ENCODE results near the gene GPR107.

GPR107 gene

DNA sequence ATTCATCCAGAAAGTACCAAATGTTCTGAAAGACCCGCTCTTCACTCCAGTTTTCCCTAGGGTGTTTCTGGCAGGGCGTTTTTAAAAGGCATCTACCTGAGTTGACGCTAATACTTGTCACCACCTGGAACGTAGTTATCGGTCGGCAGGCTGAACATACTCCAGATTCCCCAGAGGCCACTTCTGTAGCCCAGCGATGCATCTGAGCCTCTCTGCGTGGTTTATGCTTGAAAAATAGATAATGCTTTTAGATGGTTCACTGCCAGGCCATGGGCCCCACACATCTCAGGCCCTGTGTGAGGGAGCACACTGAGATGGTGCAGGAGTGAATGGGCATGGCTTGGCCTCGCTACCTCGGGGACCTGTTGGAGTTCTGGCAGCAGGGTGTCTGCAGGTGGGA is 85.5 kb downstream of the GPR107 start:
- no peak for DNase-seq

DNA sequence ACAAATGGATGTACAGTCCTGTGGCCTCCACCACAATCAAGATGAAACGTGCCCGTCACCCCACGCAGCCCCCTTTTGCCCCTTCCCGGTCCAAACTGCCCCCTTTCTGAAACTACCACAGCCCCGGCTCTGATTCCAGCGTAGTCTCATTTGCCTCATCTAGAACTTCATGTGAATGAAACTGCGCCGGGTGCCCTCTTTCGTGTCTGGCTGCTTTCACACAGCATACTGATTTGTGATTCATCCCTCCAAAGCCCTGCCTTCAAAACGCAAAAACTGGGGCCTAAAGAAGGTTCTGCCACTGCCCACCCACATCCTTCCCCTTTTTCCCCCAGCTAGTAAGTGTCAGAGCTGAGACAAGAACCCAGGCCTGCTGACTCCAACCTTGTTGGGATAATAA is 87.0 kb downstream of the GPR107 start:
- DNase-seq = peak; percentile 84 to 85

DNA sequence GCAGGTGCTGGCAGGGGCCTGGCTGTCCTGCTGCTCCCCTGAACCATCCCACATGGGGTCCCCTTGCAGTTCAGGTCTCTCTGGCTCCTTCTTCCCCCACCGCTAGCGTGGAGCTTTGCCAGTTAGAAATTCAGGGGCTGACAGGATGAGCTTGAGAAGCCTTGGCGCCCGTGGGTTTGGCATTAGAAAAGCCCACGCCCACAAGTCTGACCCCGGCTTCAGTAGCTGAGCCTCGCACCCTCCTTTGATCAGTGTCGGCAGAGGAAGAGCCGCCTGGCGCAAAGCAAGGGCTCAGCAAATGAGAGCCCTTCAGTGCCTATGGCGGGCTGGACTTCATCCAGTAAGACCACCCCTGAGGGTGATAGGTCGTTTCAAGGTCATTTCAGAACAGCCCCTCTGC is 88.3 kb downstream of the GPR107 start:
- no peak for DNase-seq

DNA sequence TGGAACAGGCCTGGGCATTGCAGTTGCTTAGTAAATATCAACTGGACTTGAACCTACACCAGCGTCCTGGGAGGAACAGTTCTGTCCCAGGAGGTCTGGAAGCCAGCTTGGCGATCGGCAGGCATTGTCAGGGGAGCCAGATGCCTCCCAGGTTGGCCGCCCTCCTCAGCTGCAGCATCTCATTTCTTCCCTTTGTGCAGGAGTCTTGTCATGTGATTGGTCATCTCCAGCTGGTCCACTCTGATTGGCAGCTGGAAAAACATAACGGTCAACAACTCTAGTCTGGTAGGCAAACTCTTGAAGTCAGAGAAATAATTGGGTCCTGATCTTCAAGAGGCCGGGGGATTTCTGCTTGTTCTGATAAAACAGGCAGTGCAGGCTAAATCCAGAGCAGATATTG is 88.9 kb downstream of the GPR107 start:
- DNase-seq = no peak

DNA sequence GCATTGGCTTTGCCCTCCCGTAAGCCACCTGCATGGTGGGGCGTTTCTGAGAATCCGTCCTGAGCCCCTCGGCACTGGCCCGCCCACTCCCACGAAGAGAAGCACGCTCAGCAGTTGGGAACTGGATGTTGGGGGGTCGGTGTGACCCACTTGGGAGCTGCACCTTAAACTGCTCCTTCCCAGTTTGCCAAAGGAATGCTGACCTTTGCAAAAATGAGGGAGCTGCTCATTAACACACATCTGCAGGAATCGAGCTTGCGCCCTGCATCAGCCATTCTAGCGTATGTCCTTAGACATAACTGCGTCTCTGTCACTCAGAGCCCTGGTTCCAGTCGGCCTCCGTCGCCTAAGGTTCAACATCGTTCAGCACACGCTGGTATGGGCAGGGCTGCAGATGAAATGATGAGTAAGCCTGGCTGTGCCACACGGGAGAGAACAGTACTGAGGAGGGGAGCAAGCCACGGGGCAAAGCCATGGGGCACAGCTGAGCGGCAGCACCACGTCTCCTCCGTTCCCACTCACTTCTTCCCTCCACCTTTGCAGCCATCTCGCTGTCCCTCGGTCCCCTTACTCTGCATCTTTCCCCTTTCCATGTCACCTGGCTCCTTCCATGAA is 89.7 kb downstream of the GPR107 start:
- no peak for DNase-seq

DNA sequence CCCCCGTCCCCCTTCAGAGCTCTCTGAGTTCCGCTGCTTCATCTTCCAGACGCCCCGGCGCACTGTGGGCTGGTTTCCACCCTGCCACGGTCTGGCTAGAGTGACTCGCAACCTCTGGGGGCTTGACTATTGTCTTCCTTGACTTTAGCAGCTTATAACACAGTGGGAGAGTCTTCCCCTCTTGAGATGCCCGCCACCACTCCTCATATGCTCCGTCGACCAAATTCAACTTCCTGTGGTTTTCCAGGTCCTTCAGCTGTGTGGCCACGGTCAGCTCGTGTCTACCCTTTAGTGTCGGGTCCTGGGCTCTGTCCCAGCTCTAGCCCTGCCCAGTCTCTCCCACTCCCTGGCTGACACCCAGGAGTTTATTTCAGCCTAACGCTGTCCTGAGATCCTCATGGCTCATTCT is 90.3 kb downstream of the GPR107 start:
- peak in 1 of 2 donors; percentile 16 for DNase-seq

DNA sequence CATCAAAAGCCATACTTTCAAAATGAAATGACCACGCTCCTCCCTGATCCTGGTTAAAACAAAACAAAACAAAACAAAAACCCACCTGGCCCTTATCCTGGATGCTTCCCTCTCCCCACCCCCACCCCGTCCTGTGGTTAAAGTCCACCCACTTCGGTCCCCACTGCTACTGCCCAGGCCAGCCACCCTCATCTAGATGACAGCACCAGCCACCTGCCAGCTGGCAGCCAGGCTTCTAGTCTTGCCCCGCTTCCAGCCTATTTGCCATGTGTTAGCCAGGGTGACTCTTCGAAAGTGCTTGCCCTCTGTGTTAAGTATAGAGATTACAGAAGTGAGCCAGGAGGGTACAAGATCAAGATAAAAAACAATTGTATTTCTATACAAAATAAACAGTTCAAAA is 91.0 kb downstream of the GPR107 start:
- DNase-seq = no peak

DNA sequence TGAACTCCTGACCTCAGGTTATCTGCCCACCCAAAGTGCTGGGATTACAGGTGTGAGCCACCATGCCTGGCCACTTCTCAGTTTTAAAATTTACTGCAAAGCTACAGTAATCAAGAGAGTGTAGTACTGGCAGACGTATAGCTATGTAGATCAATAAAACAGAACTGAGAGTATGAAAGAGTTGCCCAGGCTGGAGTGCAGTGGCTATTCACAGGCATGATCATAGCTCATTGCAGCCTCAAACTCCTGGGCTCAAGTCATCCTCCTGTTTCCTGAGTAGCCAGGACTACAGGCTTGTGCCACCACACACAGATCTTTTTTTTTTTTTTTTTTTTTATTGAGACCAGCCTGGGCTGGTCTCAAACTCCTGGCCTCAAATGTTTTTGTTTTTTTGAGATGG is 92.0 kb downstream of the GPR107 start:
- no peak for DNase-seq

DNA sequence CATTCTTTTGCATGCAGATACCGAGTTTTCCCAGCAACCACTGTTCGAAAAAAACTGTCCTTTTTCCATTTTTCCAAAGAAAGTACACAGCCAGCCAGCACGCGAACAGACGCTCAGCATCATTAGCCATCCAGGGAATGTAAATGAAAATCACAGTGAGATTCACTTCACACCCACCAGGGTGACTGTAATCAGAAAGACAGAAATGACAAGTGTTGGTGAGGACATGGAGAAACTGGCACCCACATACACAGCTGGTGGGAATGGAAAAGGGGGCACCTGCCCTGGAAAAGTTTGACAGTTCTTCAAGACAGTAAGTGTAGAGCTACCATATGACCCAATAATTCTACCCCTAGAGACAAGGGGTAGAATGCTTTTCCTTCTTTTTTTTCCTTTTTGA is 93.5 kb downstream of the GPR107 start:
- DNase-seq = no peak

DNA sequence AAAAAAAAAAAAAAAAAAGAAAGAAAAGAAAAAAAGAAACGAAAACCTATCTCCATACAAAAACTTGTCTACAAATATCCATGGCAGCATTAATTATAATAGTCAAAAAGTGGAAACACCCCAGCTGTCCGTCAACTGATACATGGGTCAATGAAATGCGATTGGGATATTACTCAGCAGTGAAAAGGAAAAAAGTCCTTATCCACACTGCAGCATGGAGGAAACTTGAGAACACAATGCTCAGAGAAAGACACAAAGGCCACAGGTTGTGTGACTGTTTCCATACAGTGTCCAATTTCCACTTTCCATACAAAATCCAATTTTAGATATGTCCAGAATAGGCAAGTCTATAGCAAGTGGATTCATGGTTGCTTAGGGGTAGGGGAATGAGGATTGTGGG is 94.2 kb downstream of the GPR107 start:
- DNase-seq = no peak

DNA sequence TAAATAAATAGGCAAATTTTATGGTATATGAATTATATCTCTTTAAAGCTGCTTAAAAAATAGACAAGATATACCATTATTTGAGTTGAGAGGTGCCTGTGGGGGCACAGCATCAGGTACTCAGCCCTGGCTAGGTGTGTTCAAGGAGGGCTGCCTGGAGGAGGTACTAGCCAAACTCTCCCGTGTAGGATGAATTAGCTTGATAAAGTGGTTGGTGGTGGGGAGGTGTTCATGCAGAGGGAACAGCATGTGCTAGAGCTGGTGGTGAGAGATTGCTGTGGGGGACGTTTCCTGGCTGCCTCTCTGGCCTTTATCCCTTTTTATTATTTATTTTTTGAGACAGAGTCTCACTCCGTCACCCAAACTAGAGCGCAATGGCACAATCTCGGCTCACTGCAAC is 95.3 kb downstream of the GPR107 start:
- no peak for DNase-seq

DNA sequence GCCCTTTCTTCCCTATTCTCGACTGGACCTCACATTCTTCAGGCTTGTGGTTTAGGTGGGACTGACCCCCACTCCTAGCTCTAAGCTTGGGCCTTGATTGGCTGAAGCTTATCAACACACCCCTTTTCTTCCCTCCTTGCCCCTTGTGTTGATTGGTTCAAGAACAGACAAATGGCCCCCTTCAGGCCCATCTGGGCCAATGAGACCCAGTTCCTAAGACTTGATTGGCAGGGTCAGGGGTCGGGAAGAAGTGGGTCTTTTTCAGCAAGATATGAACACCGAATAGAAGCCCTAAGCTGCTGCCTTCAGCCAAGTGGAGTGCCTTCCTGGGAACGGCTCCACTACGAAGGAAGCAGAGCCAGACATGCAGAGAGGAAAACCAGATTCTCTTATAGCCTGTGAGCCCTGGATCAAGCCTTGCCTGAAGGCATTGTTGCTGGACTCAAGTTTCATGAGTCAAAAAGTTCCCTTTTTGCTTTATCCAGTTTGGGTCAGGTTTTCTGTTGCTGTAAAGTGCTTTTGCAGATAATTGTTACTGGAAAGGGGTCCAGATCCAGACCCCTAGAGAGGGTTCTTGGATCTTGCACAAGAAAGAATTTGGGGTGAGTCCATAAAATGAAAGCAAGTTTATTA is 96.1 kb downstream of the GPR107 start:
- DNase-seq = no peak

DNA sequence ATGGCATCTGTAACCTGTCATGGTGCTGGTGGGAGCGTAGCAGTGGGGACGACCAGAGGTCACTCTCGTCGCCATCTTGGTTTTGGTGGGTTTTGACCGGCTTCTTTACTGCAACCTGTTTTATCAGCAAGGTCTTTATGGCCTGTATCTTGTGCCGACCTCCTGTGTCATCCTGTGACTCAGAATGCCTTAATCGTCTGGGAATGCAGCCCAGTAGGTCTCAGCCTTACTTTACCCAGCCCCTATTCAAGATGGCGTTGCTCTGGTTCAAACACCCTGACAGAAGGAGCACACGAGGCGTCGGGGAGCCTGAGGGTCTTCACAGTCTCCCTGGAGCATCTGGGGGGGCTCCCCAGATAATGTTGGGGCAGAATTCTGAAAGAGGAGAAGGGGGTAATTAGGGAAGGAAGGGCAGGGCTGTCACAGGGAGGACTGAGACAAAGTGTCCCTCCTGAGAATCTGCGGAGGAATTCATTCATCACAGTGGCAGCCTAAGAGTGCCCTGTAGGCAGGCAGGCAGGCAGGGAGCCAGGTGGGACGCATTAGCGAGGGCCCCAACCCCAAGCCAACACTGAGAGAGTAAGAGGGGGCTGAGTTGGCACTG is 97.2 kb downstream of the GPR107 start:
- DNase-seq = no peak

DNA sequence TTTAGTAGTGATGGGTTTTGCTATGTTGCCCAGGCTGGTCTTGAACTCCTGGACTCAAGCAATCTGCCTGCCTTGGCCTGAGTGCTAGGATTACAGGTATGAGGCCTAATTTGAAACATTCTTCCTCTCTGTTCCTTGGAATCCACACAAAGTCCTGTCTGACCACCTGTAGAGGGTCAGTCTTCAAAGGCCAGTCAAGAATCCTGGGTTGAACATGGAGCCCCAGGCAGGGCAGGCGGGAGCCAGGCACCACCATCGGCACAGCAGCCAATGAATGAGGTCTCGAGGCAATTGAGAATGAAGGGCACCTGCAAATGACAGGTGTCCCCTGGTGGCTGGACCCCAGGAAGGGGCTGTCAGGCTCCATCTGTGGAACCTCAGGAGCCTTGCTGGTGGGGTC is 101.1 kb downstream of the GPR107 start:
- no peak for DNase-seq

DNA sequence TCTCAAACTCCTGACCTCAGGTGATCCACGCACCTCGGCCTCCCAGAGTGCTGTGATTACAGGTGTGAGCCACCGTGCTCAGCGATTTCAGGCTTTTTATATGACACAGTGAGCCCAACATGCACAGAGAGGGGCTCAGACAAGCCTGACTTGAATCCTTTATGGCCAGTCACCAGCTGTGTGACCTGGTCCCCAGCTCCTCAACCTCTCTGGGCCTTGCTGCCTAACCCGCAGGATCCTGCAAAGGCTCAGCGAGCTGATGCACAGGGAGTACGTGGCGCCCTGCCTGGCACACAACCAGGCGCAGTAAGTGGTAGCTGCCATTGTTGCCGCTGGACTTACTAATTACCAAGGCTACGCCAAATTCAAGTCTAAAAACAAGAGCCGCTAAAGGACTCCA is 101.9 kb downstream of the GPR107 start:
- DNase-seq = no peak

DNA sequence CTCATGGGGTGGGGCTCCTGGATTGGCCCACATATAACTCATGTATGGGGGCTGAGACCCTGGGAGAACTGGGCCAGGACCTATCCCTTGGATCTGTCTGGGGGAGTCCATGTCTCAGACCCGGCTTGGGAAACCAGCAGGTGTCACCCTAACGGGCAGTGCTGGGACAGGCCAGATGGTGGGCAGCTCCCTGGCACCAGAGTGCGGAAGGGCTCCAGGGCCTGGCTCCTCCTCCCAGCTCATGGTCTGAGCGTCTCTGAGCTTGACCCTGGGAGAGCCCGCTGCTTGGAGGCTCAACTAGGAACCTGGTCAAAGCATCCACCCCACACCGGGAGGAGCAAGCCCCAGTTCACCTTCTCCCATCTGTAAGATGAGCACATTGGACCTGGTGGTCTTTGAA is 103.0 kb downstream of the GPR107 start:
- DNase-seq = no peak

DNA sequence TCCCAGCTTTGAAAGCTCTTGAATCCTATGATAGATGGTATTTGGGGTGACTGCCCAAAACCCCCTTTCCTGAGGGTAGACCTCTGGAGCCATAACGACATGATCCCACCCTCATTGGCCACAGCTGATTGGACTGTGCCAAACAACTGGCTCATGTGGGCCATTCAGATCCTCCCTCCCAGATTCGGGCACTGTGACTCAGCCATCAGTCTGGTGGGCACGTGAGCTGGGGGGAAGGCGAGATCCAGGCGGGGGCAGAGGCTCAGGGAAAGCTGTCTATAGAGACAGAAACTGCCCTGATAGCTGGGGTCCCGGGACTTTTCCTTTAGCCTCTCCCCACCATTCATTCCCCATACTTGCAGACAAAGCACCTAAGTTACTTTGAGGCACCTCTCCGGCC is 103.4 kb downstream of the GPR107 start:
- no peak for DNase-seq

DNA sequence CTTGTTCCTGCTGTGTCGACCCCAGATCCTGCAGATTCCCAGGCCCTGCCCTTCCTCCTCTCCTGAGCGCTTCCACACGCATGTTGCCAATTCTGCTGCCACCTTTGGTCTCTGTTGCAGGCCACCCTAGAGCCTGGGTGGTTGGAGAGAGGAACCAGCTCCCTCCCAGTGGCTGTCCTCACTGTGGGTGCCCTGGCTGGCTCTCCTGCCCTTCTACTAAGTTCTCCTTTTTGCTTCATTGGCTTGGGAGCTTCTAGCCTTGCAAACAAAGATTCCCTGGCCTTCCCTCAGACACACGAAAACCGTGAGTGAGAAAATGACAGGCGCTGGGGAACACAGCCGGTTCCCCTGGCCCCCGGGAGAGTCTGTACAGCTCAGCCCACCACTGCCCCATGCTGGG is 104.3 kb downstream of the GPR107 start:
- peak in 1 of 2 donors; percentile 15 for DNase-seq

DNA sequence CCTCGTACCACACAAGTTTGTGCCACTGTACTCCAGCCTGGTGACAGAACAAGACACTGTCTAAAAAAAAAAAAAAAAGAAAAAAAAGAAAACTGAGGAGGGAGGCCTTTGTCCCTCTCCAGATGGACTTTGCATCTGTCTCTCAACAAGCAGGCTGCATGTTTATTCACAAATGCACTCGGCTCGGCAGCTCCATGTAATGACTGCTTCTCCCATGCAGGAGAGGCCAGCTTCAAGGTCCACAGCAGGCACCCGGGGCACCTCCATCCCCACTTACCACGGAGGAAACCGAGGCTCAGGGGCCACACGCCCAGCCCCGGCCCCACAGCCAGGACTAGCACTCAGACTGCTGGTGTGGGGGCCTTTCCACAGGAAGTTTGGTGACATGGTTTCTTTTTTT is 105.4 kb downstream of the GPR107 start:
- DNase-seq = no peak

DNA sequence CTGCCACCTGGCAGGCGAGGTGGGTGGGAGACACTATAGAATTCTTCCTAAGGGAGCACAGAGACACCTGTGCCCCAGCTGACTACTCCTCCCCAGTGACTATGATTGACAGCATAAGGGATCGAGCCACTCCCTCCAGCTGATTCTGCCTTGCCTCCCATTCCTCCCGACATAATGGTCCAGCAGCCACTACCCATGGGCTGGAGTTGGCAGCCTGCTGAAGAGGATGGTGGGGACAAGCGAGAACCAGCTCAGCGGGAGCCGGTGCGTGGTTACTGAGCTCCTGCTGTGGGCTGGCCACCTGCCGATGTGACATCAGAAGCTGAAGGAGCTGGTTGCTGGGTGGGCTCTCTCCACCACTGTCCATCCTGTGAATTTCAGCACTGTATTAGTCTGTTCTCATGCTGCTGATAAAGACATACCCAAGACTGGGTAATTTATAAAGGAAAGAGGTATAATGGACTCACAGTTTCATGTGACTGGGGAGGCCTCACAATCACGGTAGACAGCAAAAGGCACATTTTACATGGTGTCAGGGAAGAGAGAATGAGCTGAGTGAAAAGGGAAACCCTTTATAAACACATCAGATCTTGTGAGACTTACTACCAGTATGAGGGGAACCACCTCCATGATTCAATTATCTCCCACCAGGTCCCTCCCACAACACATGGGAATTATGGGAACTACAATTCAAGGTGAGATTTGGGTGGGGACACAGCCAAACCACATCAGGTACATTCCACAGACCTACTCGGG is 106.4 kb downstream of the GPR107 start:
- DNase-seq = peak in 1 of 2 donors; percentile 29

DNA sequence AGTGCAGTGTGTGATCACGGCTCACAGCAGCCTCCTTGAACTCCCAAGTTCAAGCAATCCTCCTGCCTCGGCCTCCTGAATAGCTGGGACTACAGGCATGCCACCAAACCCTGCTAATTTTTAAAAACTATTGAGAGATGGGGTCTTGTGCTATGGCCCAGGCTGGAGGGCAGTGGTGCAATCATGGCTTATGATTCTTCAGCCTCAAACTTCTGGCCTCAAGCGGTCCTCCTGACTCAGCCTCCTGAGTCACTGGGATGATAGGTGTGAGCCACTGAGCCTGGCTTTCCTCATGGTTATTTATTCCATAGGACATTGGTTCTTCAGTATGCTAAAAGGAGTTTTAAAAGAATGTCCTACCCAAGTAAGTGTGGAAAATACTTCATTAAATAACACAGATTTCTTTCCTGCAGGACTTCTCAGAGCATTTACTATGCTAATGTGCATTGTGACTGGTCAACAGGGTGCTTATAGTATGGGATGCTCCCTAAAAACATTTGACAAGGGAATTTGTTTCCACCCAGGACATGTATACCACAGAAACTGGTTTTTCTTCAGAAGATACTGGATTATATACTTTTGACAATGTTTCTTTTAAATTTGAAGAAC is 107.3 kb downstream of the GPR107 start:
- no peak for DNase-seq

DNA sequence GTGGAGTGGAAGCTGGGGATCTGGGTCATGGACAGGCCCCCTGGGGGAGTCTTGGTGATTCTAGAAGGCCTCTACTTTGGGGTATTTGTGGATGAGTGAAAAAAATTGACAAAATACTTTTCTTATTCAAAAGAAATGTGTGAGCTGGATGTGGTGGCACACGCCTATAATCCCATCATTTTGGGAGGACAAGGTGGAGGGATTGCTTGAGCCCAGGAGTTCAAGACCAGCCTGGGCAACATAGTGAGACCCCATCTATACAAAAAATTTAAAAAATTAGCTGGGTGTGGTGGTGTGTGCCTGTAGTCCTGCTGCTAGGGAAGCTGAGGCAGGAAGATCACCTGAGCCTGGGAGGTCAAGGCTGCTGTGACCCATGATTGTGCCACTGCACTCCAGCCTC is 111.9 kb downstream of the GPR107 start:
- no peak for DNase-seq

DNA sequence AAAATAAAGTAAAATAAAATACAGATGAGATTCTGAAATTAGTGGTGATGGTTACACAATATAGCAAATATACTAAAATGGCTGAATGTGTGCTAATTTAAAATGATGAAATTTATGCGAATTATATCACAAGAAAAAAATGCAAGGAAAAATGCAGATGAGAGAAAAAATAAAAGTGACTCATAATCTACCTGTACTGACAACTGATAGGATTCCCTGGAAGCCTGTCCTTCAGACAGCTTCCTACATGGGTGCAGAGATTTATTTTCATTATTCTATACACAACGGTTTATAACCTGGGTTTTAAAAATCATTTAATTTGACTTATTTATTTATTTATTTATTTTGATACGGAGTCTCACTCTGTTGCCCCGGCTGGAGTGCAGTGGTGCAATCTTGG is 112.7 kb downstream of the GPR107 start:
- DNase-seq = no peak

DNA sequence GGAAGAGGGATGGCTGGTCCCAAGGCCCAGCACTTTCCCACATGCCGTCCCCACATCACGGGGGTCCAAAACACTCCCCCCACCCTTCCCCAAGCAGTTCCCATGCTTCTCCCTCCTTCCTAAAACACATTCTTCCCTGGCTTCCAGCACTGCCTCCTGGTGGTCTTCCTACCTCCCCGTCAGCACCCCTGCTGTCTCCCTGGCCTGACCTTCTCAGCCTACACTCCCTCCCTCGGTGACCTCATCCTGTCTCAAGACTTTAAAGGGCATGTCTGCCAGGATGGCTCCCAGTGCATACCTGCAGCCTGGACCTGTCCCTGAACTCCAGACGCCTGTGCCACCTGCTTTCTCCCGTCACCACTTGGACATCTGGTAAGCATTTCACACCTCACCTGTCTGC is 114.2 kb downstream of the GPR107 start:
- DNase-seq = no peak

Data from inflammatory macrophage treated with lipopolysaccharide for 1 hour (primary cell).